GM06990 (cell line): Measurements from ENCODE around the gene AP1B1.
A peak's percentile ranks its signal among the peaks of the same experiment; 100 is the strongest.
"Not testable (repeated sequence)": the region's sequence is repeated elsewhere in the genome, so short reads cannot be mapped to it uniquely, and the experiment has no call there.

Experiments
- DNase-seq: peaks from one replicate; pipeline ENCODE4 v3.0.0-alpha.2; 2011; ENCODE audit not compliant: insufficient read length; ENCODE audit errors: extremely low read depth
- H3K27me3 ChIP-seq: replicated peaks from 2 replicates; pipeline ENCODE4 v1.6.0; 2011; ENCODE audit warnings: low read length; ENCODE audit not compliant: control insufficient read depth, insufficient read depth
- H3K36me3 ChIP-seq: 2 replicates; pipeline ENCODE4 v1.5.1; 2011; ENCODE audit warnings: low read length; ENCODE audit not compliant: control insufficient read depth, insufficient read depth
- H3K4me3 ChIP-seq: replicated peaks from 2 replicates; pipeline ENCODE4 v1.5.1; 2011; ENCODE audit warnings: low read depth, mild to moderate bottlenecking, control low read depth, low read length
- TF ChIP-seq, protein P1 (sequence below): IDR thresholded peaks from 2 replicates; pipeline ENCODE4 v1.5.1; 2011; ENCODE audit warnings: low read length, control low read depth, mild to moderate bottlenecking, inconsistent platforms; ENCODE audit not compliant: insufficient read depth, poor library complexity, severe bottlenecking

Gene AP1B1

GRCh38 chr22:29427176-29427760 lies 38.9 kb upstream of the AP1B1 start:
- no peak overlapping the region for H3K4me3 ChIP-seq
- TF ChIP-seq, protein P1, sequence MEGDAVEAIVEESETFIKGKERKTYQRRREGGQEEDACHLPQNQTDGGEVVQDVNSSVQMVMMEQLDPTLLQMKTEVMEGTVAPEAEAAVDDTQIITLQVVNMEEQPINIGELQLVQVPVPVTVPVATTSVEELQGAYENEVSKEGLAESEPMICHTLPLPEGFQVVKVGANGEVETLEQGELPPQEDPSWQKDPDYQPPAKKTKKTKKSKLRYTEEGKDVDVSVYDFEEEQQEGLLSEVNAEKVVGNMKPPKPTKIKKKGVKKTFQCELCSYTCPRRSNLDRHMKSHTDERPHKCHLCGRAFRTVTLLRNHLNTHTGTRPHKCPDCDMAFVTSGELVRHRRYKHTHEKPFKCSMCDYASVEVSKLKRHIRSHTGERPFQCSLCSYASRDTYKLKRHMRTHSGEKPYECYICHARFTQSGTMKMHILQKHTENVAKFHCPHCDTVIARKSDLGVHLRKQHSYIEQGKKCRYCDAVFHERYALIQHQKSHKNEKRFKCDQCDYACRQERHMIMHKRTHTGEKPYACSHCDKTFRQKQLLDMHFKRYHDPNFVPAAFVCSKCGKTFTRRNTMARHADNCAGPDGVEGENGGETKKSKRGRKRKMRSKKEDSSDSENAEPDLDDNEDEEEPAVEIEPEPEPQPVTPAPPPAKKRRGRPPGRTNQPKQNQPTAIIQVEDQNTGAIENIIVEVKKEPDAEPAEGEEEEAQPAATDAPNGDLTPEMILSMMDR = no peak
- no peak for DNase-seq
- H3K27me3 ChIP-seq = no peaks in the 10 kb centered on the region; the same call in 1 of the 2 replicates
- H3K36me3 ChIP-seq = no peaks in the 10 kb centered on the region

DNA sequence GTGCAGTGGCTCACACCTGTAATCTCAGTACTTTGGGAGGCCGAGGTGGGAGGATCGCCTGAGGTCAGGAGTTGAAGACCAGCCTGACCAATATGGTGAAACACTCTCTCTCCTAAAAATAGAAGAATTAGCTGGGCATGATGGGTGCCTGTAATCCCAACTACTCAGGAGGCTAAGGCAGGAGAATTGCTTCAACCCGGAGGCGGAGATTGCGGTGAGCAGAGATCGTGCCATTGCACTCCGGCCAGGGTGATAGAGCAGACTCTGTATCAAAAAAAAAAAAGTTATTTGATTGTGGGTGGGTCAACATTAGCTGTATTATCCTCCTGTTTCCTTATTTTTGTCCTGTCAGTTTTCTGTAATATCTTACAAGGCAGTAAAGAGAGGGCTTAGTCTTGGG lies 38.1 kb upstream of the AP1B1 start:
- no peak overlapping the region for H3K4me3 ChIP-seq
- no peaks in the 10 kb centered on the region for H3K36me3 ChIP-seq
- H3K27me3 ChIP-seq = no peaks in the 10 kb centered on the region; the same call in 1 of the 2 replicates
- DNase-seq = no peak
- TF ChIP-seq, protein P1 = no peak

DNA sequence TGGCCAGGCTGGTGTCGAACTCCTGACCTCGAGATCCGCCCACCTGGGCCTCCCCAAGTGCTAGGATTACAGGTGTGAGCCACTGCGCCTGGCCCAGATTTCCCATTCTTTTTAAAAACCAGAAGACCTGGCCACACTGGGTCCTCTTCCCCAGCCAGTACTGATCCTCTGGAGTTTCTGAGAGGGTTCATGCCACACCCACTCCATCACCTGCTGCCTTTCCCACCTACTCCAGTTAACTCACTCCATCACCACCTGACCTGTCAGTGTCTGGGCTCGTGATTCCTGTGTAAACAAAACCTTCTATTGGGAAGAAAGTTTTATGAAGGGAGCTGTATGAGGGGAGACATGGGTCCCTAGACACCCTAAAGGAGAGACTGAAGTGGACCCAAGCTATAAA lies 30.3 kb upstream of the AP1B1 start:
- H3K36me3 ChIP-seq, DNase-seq, H3K27me3 ChIP-seq, H3K4me3 ChIP-seq: not testable (repeated sequence)

DNA sequence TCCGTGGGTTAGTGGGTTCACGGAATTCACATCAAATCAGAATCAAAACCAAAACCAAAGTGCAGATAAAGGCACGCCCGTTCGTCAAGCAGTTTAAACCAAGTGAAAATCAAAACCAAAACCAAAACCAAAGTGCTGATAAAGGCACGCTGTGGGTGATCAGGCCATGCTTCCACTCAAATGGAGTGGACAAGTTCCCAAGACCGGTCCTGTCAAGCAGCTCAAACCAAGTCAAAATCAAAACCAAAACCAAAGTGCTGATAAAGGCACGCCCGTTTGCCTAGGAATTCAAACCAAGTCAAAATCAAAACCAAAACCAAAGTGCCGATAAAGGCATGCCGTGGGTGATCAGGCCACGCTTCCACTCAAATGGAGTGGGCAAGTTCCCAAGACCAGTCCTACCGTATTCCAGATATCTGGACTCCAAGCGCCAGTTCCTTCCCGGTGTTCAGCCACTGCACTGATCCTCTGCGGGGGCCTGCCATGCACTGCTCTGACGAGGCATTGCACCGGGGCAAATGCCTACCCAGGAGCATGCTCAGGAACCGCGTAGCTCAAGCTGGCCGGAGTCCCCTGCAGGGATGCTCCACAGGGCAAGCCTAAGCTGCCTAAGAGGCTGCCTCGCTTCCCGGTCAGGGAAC lies 26.7 kb upstream of the AP1B1 start:
- not testable (repeated sequence) for H3K36me3 ChIP-seq, DNase-seq, H3K27me3 ChIP-seq
- H3K4me3 ChIP-seq = peak overlapping the region; percentile 39

DNA sequence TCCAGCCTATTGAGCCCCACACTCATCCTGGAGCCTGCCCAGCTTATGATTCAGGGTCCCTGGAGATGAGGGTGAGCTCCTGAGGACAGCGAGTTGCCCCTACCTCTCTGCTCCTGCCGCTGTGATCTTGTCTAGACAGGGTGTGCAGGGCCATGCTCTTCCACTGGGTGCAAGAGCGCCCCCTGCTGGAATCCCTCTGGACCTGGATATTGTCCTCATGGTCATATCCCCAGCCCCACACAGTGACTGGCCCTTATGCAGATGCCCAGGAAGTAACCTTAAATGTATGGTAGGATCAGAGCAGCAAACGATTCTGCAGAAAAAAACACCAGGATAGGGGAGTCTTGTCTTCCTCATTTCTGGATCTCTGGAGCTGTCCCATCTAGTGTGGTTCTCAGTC lies 24.4 kb upstream of the AP1B1 start:
- H3K27me3 ChIP-seq, DNase-seq, H3K36me3 ChIP-seq, H3K4me3 ChIP-seq: not testable (repeated sequence)
- TF ChIP-seq, protein P1 = peak; percentile 55

- not testable (repeated sequence) for H3K36me3 ChIP-seq, H3K4me3 ChIP-seq, H3K27me3 ChIP-seq
- peak; percentile 48 for DNase-seq
Measured at GRCh38 chr22:29411569-29412211, 23.3 kb upstream of the AP1B1 start.

- no peaks in the 10 kb centered on the region for H3K36me3 ChIP-seq
- no peak for DNase-seq
- H3K27me3 ChIP-seq = no peaks in the 10 kb centered on the region
- H3K4me3 ChIP-seq = no peak overlapping the region
- TF ChIP-seq, protein P1 = no peak
Measured at GRCh38 chr22:29408940-29409339, 20.6 kb upstream of the AP1B1 start.

- not testable (repeated sequence) for H3K27me3 ChIP-seq, H3K4me3 ChIP-seq, DNase-seq, H3K36me3 ChIP-seq
Measured at GRCh38 chr22:29401538-29401937, 13.2 kb upstream of the AP1B1 start.
